B cell (primary cell): ENCODE data around the gene LHCGR. TPM values are rescaled to one million over a fixed set of nuclear protein-coding genes. Genes with fewer than 3 reads are reported as not detected.

ENCODE experiments used
- ATAC-seq: fragments of 200-7000 bp; cut with Tn5 transposase; one replicate; pipeline ENCODE4 v1.10.0; 2021; ENCODE audit warnings: low read depth, mild to moderate bottlenecking, moderate number of reproducible peaks, moderate library complexity
- CTCF ChIA-PET: fragments of 350-600 bp; sonication (Branson Sonifier 250); formaldehyde crosslinking; loops from one replicate; lab custom pipeline; 2021; ENCODE audit warnings: antibody characterized with exemption, inconsistent platforms; lab: Charles Lee
- POLR2A ChIA-PET: fragments of 350-600 bp; sonication (Branson Sonifier 250); formaldehyde crosslinking; loops from one replicate; lab custom pipeline; 2021; ENCODE audit warnings: antibody characterized with exemption; lab: Charles Lee
- DNase-seq: peaks from one replicate; pipeline ENCODE4 v3.0.0; 2013
- H2AFZ ChIP-seq: 2 replicates; pipeline ENCODE4 v1.6.1; 2012; ENCODE audit warnings: mild to moderate bottlenecking, low read depth, low read length; ENCODE audit not compliant: insufficient read depth, poor library complexity, severe bottlenecking
- H3K27ac ChIP-seq, 2 donors: 1 replicate in 1 of 2; 2 replicates in 1 of 2; pipeline ENCODE4 v1.5.1; 2012 to 2013; ENCODE audit warnings: low read length in 2 of 2, mild to moderate bottlenecking in 2 of 2, moderate library complexity in 1 of 2
- H3K27me3 ChIP-seq, 4 experiments: fragments of 200-600 bp in 1 of 4; sonication (generic) in 1 of 4; replicated peaks in 1 of 4; 1 replicate in 2 of 4; 2 replicates in 2 of 4; pipeline versions ENCODE4 v1.6.1 to v1.7.0; 2013 to 2016; ENCODE audit warnings: low read length in 3 of 4, mild to moderate bottlenecking in 2 of 4, mixed read lengths in 1 of 4, moderate library complexity in 1 of 4; ENCODE audit not compliant: insufficient read depth in 4 of 4, control insufficient read depth in 3 of 4; ENCODE audit errors: control extremely low read depth in 1 of 4
- H3K36me3 ChIP-seq, 2 experiments: replicated peaks in 1 of 2; 1 replicate in 1 of 2; 2 replicates in 1 of 2; pipeline versions ENCODE4 v1.6.1 to v1.7.1; 2013; ENCODE audit warnings: low read length in 1 of 2; ENCODE audit not compliant: insufficient read depth in 2 of 2, control insufficient read depth in 1 of 2; ENCODE audit errors: control extremely low read depth in 1 of 2, extremely low read depth in 1 of 2
- H3K4me1 ChIP-seq, 2 donors: fragments of 200-600 bp in 1 of 2; sonication (generic) in 1 of 2; 1 replicate in 1 of 2; 2 replicates in 1 of 2; pipeline versions ENCODE4 v1.5.1 to v1.6.1; 2013 to 2017; ENCODE audit warnings: low read length in 2 of 2; ENCODE audit not compliant: control insufficient read depth in 2 of 2, insufficient read depth in 2 of 2
- H3K4me2 ChIP-seq: replicated peaks from 2 replicates; pipeline ENCODE3; 2012; ENCODE audit warnings: mild to moderate bottlenecking, low read depth, low read length; ENCODE audit not compliant: poor library complexity, severe bottlenecking
- H3K4me3 ChIP-seq, 5 experiments: fragments of 200-600 bp in 1 of 5; sonication (generic) in 1 of 5; 1 replicate in 3 of 5; 2 replicates in 2 of 5; pipeline versions ENCODE4 v1.5.1 to v1.7.0; 2011 to 2016; ENCODE audit warnings: low read length in 4 of 5, mild to moderate bottlenecking in 4 of 5, low read depth in 2 of 5, control low read depth in 1 of 5, moderate library complexity in 1 of 5; ENCODE audit not compliant: insufficient read depth in 1 of 5; ENCODE audit errors: control extremely low read depth in 1 of 5, extremely low read depth in 1 of 5
- H3K79me2 ChIP-seq: fragments of 200-600 bp; sonication (generic); one replicate; pipeline ENCODE4 v1.6.0; 2016; ENCODE audit warnings: low read length; ENCODE audit not compliant: control insufficient read depth, insufficient read depth
- H3K9ac ChIP-seq: fragments of 200-600 bp; sonication (generic); 2 replicates; pipeline ENCODE4 v1.6.1; 2017; ENCODE audit warnings: mild to moderate bottlenecking, low read length, moderate library complexity
- H3K9me3 ChIP-seq, 3 donors: one replicate each; pipeline versions ENCODE4 v1.6.1 to v1.7.1; 2013; ENCODE audit warnings: low read length in 2 of 3; ENCODE audit not compliant: control insufficient read depth in 2 of 3, insufficient read depth in 1 of 3; ENCODE audit errors: control extremely low read depth in 1 of 3
- H4K20me1 ChIP-seq: 2 replicates; pipeline ENCODE4 v1.6.0; 2012; ENCODE audit warnings: mild to moderate bottlenecking, low read length; ENCODE audit not compliant: insufficient read depth, control insufficient read depth, poor library complexity, severe bottlenecking
- H3K27ac Mint-ChIP-seq: one replicate; pipeline ENCODE4 v1.8.0; 2021; ENCODE audit warnings: mixed read lengths
- H3K27me3 Mint-ChIP-seq: one replicate; pipeline ENCODE4 v1.8.0; 2021; ENCODE audit warnings: mixed read lengths
- H3K4me1 Mint-ChIP-seq: one replicate; pipeline ENCODE4 v1.8.0; 2021; ENCODE audit warnings: mixed read lengths
- H3K4me3 Mint-ChIP-seq: one replicate; pipeline ENCODE4 v1.8.0; 2021; ENCODE audit warnings: mixed read lengths
- H3K9me3 Mint-ChIP-seq: one replicate; pipeline ENCODE4 v1.8.0; 2022; ENCODE audit warnings: mixed read lengths; ENCODE audit not compliant: insufficient read depth
- CTCF ChIP-seq: fragments of 200-600 bp; IDR thresholded peaks from one replicate; pipeline ENCODE4 v1.8.0; 2022; ENCODE audit warnings: antibody characterized with exemption, mild to moderate bottlenecking
- EZH2 ChIP-seq: IDR thresholded peaks from 2 replicates; pipeline ENCODE4 v1.6.1; 2012; ENCODE audit warnings: borderline replicate concordance, low read depth, mild to moderate bottlenecking, moderate library complexity, low read length; ENCODE audit not compliant: insufficient read depth, poor library complexity, severe bottlenecking
- WGBS: methylation state at CpG from one replicate; pipeline ENCODE4 v1.1.5; 2013; ENCODE audit warnings: missing lambda C conversion rate; ENCODE audit not compliant: insufficient coverage; 5-methylcytosine and 5-hydroxymethylcytosine counted together
- intact Hi-C: fragments of 100-400 bp; cut with micrococcal nuclease; formaldehyde crosslinking; loops from one replicate; pipeline ENCODE4 v1.10.0; 2022
- polyA plus RNA-seq: library from polyadenylated mRNA; depleted of rRNA; stranded (reverse); fragments of >200 nt; gene quantifications from 2 replicates; pipeline ENCODE4 v1.2.3, GENCODE V29; 2012
- total RNA-seq, 2 donors: library from RNA; stranded (reverse); fragments of 120-200 nt in 1 of 2; gene quantifications; 1 replicate in 1 of 2; 2 replicates in 1 of 2; pipeline versions ENCODE4 v1.2.3 to v1.2.4, GENCODE V29; 2013 to 2022

Gene LHCGR
- total and polyA plus RNA-seq, 2 donors (not counting 1 experiment from before 2014, with no cell fraction given) = not detected

GRCh38 chr2:48693645-48694044, 61.9 kb downstream of the LHCGR start:
- no peak for TF ChIP-seq CTCF
- no peak for TF ChIP-seq EZH2
- Histone ChIP-seq H3K27me3 (peaks cover 0 to 2% (median 0%) of the 10 kb centered on the region in 4 experiments), H4K20me1 (no peaks in the 10 kb centered on the region), H3K9me3 (no peaks in the 10 kb centered on the region), H3K4me2 (no peak overlapping the region), H3K9ac (no peak overlapping the region), H3K27ac (no peak overlapping the region), H3K4me3 (no peak overlapping the region), H2AFZ (no peak overlapping the region), H3K36me3 (no peaks in the 10 kb centered on the region), H3K79me2 (no peaks in the 10 kb centered on the region), H3K4me1 (no peaks in the 10 kb centered on the region)
- Mint-ChIP-seq H3K4me3 (no peak overlapping the region), H3K27ac (no peak overlapping the region), H3K9me3 (no peaks in the 10 kb centered on the region), H3K4me1 (no peaks in the 10 kb centered on the region), H3K27me3 (peaks cover 7% of the 10 kb centered on the region)
- CTCF ChIA-PET = no interaction called here
- WGBS = 92% methylated on average over 2 of the region's 3 CpGs
- ATAC-seq (no peak), DNase-seq (no peak)
- POLR2A ChIA-PET = no interaction called here
- intact Hi-C loops = no loop called here

GRCh38 chr2:48693066-48693465, 62.5 kb downstream of the LHCGR start:
- no peak for ATAC-seq
- H3K9me3 Mint-ChIP-seq = no peaks in the 10 kb centered on the region
- peaks cover 7% of the 10 kb centered on the region for H3K27me3 Mint-ChIP-seq
- H3K4me1 ChIP-seq = no peaks in the 10 kb centered on the region
- ChIA-PET POLR2A (no interaction called here), CTCF (no interaction called here)
- no peak overlapping the region for H3K4me3 Mint-ChIP-seq
- no peak for TF ChIP-seq CTCF
- TF ChIP-seq EZH2 = no peak
- H3K4me1 Mint-ChIP-seq = no peaks in the 10 kb centered on the region
- H3K27ac ChIP-seq = no peak overlapping the region
- no peak overlapping the region for H2AFZ ChIP-seq
- no CpG with 5 or more reads among the region's 4 CpGs for WGBS
- no peak overlapping the region for H3K4me2 ChIP-seq
- DNase-seq = no peak
- no peaks in the 10 kb centered on the region for H3K79me2 ChIP-seq
- no peaks in the 10 kb centered on the region for H3K36me3 ChIP-seq
- H3K27ac Mint-ChIP-seq = no peak overlapping the region
- intact Hi-C loops = no loop called here
- no peak overlapping the region for H3K9ac ChIP-seq
- H4K20me1 ChIP-seq = no peaks in the 10 kb centered on the region
- H3K9me3 ChIP-seq = no peaks in the 10 kb centered on the region
- no peak overlapping the region for H3K4me3 ChIP-seq
- H3K27me3 ChIP-seq = peaks cover 0 to 2% (median 0%) of the 10 kb centered on the region in 4 experiments
